Activated T-cell treated with anti-CD3 and anti-CD28 coated beads for 4 hours (primary cell): ENCODE data around the gene VWA8.

Source experiments
- DNase-seq: peaks from one replicate; pipeline ENCODE4 v3.0.0-alpha.2; 2020

VWA8 gene

GRCh38 chr13:41608839-41609177 is 352.1 kb downstream of the VWA8 start:
- DNase-seq = no peak

DNA sequence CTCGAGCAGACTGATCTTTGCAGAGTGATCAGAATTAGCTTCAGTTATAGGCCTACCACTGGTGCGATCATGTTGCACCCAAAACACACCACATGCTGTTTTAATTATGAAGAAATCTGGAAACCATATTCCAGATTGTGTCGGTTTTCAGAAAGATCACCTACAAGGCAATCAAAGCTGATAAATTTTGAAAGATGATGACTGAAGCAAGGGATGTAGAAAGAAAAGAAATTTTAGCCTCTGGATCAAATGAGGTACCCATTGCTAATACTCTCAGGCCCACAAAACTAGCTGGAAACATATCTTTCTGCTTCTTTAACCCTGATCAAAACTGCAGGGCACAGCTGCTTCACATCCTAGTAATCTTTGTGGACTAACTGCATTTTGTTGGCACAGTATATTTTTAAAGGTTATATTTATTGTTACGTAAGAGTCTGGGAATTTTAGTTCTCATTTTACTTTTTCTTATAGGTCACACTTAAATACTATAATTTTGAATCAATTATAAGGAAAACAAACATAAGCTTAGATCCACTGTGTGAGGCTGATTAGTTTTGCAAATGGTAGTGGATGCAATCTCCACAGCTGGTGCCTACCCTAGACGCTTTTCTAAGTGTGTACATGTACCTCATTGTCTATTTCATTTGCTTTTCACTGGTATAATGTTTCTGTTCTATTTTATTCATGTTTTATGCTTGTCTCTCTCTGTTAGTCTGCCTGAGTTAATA is 352.6 kb downstream of the VWA8 start:
- no peak for DNase-seq

DNA sequence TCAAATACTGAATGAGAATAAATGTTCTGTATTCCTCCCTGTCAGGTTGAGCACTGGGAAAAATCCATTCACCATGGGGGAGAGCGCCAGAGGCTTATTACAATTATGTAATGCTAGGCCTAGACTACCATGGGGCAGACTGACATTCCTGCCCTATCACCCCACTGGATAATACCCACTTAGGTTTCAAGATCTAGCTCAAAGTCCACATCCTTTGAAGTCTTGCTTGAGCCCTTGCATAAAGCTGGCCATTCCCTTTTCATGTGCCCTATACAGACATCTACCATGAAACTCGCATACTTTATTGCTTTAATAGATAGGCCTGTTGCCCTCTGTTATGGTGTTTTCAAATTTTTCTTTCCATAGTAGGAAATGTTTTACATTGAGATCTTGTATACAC is 354.3 kb downstream of the VWA8 start:
- DNase-seq = no peak

DNA sequence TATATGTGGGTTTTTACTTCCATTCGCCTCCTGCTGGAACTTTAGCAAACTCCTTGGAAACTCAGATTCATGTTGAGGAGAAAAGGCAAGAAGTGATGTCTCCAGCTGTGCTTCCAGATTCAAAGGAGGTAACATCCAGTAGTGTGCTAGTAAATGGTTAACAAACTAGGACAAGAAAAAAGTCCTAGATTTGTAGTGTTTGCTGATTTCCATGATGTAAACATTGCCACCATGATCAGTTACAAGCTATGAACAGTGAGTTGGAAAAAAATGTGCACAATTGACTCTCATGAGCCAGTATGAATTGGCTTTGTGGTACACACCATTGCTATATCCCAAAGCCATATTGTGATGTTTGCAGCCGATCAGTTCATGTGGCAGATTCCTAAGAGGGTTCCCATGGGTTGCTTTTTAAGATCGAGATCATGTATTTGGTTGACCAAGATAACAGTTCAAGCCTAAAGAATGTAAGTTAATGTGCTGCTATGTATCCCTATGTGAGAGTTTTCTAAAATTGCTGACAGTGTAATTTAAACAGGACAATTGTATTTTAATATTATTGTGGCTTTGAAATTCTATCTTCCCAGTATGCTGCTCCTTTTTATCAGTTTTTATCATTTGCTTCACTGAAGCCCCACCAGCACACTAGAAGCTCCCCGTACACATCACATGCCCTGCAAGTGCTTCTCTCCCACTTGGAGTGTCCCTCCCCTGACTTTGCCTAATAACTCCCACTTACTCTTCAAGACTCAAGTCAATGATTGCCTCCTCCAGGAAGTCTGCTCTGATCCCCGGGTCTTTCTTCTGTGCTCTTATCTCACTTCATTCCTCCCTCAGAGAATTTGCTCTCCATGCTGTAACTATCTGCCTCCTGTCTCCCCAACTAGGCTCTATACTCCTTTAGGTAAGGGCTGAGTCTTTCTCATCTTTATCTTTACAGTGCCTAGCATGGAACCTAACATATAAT is 355.3 kb downstream of the VWA8 start:
- no peak for DNase-seq

DNA sequence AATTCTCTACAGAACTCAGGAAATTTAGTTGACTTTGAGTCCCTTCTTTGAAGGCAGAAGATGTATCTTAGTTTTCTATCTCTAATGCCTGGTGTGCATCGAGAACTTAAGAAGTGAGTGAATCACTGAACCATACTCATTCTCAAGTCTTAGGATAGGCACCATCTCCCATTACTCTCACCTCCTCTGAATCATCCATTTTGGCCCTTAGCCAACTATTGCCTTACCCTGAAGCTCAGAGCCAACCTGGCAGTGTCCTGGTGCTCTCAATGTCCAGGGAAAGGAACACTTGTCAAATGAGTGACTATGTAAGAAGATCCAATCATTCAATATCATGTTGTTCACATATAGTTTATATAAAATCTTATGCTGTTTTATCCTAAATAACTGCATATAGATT is 357.0 kb downstream of the VWA8 start:
- no peak for DNase-seq

- DNase-seq = no peak
Measured at GRCh38 chr13:41601718-41602445, 359.0 kb downstream of the VWA8 start.

GRCh38 chr13:41599619-41600018 is 361.3 kb downstream of the VWA8 start:
- no peak for DNase-seq

DNA sequence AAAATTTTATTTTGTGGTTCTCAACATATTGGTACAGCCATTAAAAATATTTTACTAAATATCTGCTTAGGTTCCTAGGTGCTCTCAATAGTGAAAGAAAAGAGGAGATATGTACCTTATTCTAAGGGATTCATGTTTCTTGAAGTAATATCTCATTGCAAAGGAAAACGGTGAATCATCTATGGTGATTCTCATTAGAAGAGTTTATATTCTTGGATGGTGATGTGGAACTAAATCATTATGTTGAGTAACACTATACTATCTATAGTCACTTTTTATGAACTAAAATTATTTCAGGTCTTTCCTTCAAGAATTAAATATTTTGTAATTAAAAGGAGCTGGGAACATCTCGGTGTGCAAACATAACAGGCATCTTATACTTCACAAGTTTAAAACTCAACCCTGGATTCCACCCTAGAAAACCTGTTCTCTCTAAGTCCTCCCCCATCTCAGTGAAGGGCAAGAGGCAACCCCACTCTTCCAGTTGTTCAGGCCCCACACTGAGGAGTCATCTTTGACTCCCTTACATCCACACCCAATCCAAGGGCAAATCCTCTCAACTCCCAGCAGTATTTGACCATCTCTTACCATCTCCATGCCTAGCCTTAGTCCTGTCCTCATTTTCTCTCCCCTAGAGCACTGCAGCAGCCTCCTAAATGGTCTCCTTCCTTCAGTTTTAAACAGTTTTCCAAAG is 363.4 kb downstream of the VWA8 start:
- DNase-seq = no peak

GRCh38 chr13:41596190-41596589 is 364.7 kb downstream of the VWA8 start:
- DNase-seq = no peak

- DNase-seq = no peak
Measured at GRCh38 chr13:41595298-41595697, 365.6 kb downstream of the VWA8 start.

GRCh38 chr13:41590643-41591042 is 370.3 kb downstream of the VWA8 start:
- no peak for DNase-seq

DNA sequence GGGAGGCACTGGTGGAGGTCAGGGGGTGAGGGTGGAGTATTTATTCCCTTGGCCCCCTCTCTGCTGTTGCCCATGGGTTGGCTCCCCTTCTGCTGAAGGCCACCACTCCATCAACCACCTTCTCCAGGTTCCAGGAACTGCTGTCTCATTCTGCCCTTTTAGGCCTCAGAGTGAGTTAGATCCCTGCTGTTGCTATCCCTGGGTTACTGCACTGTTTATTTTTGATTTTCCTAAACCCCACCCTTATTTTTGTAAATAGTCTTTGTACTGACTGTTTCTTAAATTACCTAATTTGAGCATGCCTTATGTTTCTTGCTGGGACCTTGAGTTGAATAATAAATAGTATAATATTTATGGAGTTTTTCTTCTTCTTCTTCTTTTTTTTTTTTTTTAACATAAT is 370.8 kb downstream of the VWA8 start:
- DNase-seq = no peak

DNA sequence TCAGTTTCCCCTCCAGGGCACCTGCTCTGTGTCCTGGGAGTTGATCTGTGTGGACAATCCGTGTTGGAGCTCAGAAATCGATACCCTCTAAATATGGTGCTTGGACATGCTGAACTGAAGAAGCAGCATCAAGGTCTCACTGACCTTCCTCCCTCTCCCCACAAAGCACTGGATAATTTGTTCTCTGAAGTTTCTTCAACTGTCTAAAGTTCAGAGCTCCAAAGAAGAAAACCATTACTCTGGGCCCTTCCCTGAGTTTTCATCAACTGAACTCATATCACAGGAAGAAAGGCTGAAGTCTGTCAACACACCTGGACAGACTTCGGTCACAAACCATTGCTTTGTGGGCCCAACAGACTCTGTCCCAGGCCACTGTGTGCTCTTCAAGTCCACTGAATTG is 371.5 kb downstream of the VWA8 start:
- no peak for DNase-seq

- DNase-seq = no peak
Measured at GRCh38 chr13:41588899-41589298, 372.0 kb downstream of the VWA8 start.

GRCh38 chr13:41588448-41588847 is 372.5 kb downstream of the VWA8 start:
- DNase-seq = no peak

GRCh38 chr13:41587490-41587889 is 373.4 kb downstream of the VWA8 start:
- peak; percentile 14 for DNase-seq

DNA sequence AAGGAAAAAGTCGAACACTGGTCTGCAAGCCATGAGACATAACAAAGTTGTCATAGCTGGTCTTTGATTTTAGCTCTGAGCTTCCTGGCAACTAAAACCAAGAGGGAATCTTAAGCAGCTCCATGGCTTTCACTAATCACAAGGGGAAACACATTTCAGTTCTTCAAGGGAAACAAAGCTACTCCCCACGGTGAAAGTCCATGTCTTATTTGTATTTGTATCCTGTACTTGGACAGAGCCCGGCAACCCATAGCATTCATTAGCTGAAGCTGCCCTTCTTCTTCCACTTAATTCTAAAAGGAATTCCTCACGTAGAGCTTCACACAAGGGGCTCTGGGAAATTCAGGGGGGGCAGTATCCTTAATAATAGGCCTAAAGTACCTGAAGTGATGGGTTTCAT is 374.7 kb downstream of the VWA8 start:
- no peak for DNase-seq

DNA sequence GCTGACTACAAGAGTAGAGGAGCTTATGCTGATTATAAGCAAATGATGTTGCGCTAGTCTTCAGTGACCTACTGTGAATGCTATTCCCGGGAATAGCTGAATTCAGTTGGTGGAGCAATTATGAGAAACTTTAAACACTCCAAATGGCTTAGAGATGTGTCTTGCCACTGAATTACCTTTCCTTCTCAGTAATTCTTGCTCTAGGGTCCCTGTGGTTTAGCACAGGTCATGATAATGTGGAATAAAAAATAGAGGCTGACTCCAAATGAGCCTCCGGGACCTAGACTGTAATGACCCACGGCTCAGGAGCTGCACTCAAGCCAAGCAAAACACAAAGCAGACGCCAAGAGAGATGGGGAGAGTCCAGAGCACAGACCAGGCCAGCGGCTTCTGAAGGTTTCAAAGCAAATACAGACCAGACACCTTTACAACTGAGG is 378.9 kb downstream of the VWA8 start:
- no peak for DNase-seq

DNA sequence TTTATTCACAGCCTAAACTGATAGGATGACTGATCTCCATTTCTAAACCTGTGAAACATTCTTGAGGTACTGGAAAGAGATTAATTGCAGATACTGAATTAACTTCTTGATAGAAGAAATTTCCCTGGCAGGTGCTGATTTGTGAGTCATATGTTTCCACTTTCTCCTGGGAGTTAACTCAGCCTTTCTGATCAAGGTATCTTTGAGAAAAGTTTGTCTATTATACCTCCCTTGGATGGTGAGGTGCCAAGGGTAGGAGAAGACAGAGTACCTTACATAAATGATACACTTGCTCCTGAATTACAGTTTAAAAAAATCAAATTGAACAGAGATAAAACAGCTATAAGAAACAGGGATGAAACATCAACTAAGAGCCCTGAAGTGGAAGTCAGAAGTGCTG is 380.6 kb downstream of the VWA8 start:
- no peak for DNase-seq

- no peak for DNase-seq
Measured at GRCh38 chr13:41579881-41580280, 381.0 kb downstream of the VWA8 start.

DNA sequence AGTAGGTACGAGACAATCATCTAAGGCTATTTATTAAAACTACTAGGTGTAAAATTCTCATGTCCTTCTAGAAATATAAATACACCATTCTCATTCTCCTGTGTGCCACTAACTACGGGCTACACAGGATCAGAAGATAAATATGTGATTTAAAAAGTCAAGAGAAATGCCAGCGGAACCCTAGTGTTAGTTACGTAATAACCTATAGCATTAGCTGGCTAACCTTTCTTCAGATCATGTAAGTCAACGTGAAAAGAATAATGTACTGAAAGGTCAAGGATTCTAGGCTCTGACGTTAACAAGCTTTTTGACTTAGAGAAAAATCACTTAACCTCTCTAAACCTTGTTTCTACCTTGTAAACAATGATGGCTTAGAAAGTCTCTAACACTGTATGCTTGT is 381.7 kb downstream of the VWA8 start:
- no peak for DNase-seq

DNA sequence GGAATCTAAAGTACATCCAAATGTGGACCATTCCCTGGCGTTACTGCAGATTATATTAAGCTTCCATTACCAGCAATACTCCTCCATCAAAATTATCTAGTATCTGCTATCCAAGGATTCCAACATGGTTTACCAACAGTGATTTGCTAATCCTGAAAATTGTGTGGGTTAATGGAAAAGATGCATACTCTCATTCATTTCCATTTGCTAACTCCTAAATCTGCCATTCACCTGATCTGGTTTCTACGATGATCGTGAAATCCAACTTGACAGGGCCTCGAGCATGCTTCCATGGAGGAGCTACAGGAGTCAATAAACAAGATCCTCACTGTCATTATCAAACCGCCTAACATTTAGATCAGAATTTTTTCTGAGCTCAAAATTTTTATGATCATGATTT is 382.5 kb downstream of the VWA8 start:
- DNase-seq = no peak

DNA sequence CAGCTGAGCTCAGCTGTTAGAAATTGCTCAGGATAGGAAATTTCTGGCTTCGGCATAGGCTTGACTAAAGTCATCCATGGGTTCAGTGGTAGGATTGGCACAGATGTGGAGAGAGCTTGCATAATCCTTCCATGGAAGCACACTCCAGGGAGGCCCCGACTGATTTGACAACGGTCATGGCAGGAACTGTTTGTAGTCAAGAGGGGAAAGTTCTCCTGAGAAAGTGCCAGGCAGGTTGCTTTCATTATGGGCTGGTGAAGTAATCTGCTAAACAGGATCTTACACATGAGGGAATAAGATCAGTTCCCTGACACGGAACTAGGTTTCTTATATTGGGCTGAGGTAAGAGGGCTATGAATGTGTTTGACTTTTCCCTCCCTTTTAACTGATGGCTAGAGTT is 383.5 kb downstream of the VWA8 start:
- DNase-seq = no peak
